C4-2B (cell line): ENCODE data around the gene DCUN1D4.

Experiments used
- CTCF ChIP-seq: fragments of 450-650 bp; conservative IDR thresholded peaks from 2 replicates; pipeline ENCODE4 v1.5.1; 2017; ENCODE audit warnings: mild to moderate bottlenecking
- ZFX ChIP-seq: fragments of 450-650 bp; IDR thresholded peaks from 2 replicates; pipeline ENCODE4 v1.6.1; 2017

GRCh38 chr4:51835855-51836254, 7.1 kb upstream of the DCUN1D4 start:
- no peak for TF ChIP-seq CTCF
- no peak for TF ChIP-seq ZFX
